Measurements from ENCODE around the gene RPS24.

The RPS24 gene

GRCh38 chr10:78042058-78042751 lies 8.5 kb downstream of the RPS24 start:
- Histone ChIP-seq H3K27ac (ENCODE audit: low read depth, low read length) (no peak overlapping the region), H4K8ac (ENCODE audit: low read depth, low read length) (no peak overlapping the region), H3K27me3 (ENCODE audit: insufficient read depth, low read length, poor library complexity) (no peaks in the 10 kb centered on the region), H3K56ac (ENCODE audit: low read length) (no peak overlapping the region), H3K9ac (ENCODE audit: low read length) (no peak overlapping the region), H3K4me1 (ENCODE audit: control insufficient read depth, low read depth, low read length) (no peaks in the 10 kb centered on the region), H3K18ac (ENCODE audit: low read length) (no peak overlapping the region), H3K4ac (ENCODE audit: low read depth, low read length) (no peak overlapping the region), H2AK5ac (ENCODE audit: low read length) (no peak overlapping the region), H3K23ac (ENCODE audit: low read length) (no peak overlapping the region), H3K4me3 (ENCODE audit: low read length) (no peak overlapping the region), H3K79me2 (ENCODE audit: control insufficient read depth, insufficient read depth, low read length) (peaks cover 25% of the 10 kb centered on the region), H2BK15ac (replicated peaks; ENCODE audit: low read depth) (no peak overlapping the region), H3K4me2 (ENCODE audit: low read length) (no peak overlapping the region), H2BK120ac (ENCODE audit: low read depth, low read length) (no peak overlapping the region), H3K36me3 (ENCODE audit: control insufficient read depth, insufficient read depth, low read length) (peaks cover 33% of the 10 kb centered on the region), H2BK5ac (ENCODE audit: low read length) (no peak overlapping the region), H3K79me1 (ENCODE audit: low read length) (peaks cover 20% of the 10 kb centered on the region), H4K5ac (ENCODE audit: low read length) (no peak overlapping the region)
- WGBS (ENCODE audit: extremely low coverage, insufficient coverage, low lambda C conversion rate): no CpG with 5 or more reads among the region's 2 CpGs
- no peak for DNase-seq

GRCh38 chr10:78042752-78043104 lies 9.1 kb downstream of the RPS24 start:
- no CpG with 5 or more reads among the region's 6 CpGs for WGBS (ENCODE audit: extremely low coverage, insufficient coverage, low lambda C conversion rate)
- Histone ChIP-seq H3K4me2 (ENCODE audit: low read length) (no peak overlapping the region), H3K18ac (ENCODE audit: low read length) (no peak overlapping the region), H3K36me3 (ENCODE audit: control insufficient read depth, insufficient read depth, low read length) (peaks cover 29% of the 10 kb centered on the region), H3K56ac (ENCODE audit: low read length) (no peak overlapping the region), H3K4ac (ENCODE audit: low read depth, low read length) (no peak overlapping the region), H2BK120ac (ENCODE audit: low read depth, low read length) (no peak overlapping the region), H2BK5ac (ENCODE audit: low read length) (no peak overlapping the region), H2BK15ac (replicated peaks; ENCODE audit: low read depth) (no peak overlapping the region), H3K79me2 (ENCODE audit: control insufficient read depth, insufficient read depth, low read length) (peaks cover 21% of the 10 kb centered on the region), H2AK5ac (ENCODE audit: low read length) (no peak overlapping the region), H3K27me3 (ENCODE audit: insufficient read depth, low read length, poor library complexity) (no peaks in the 10 kb centered on the region), H3K4me1 (ENCODE audit: control insufficient read depth, low read depth, low read length) (peaks cover 2% of the 10 kb centered on the region), H3K23ac (ENCODE audit: low read length) (no peak overlapping the region), H4K8ac (ENCODE audit: low read depth, low read length) (no peak overlapping the region), H3K27ac (ENCODE audit: low read depth, low read length) (no peak overlapping the region), H3K9ac (ENCODE audit: low read length) (no peak overlapping the region), H4K5ac (ENCODE audit: low read length) (no peak overlapping the region), H3K4me3 (ENCODE audit: low read length) (no peak overlapping the region), H3K79me1 (ENCODE audit: low read length) (peaks cover 17% of the 10 kb centered on the region)
- no peak for DNase-seq

DNA sequence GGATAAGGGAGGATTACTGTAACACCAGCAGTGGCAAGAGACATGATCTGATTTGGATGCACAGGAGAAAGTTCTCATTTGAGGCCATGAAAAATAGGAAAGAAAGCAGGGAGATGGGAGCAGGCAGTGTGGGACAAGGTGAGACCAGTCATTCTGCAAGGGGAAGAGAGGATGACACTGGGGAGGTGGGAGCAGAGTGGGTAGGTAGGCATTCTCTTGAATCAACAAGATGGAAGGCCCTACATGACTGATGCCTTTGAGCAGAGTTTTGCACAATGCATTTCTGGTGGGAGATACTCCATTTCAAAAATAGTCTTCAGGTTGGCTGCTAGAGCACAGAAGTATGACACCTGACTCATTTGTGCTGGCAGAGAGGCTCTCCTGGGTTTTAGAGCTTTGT lies 10.5 kb downstream of the RPS24 start:
- no peak overlapping the region for H2BK15ac ChIP-seq (replicated peaks; ENCODE audit: low read depth)
- peaks cover 19% of the 10 kb centered on the region for H3K36me3 ChIP-seq (ENCODE audit: control insufficient read depth, insufficient read depth, low read length)
- H3K9ac ChIP-seq (ENCODE audit: low read length): no peak overlapping the region
- H3K27me3 ChIP-seq (ENCODE audit: insufficient read depth, low read length, poor library complexity): no peaks in the 10 kb centered on the region
- no peak overlapping the region for H4K8ac ChIP-seq (ENCODE audit: low read depth, low read length)
- DNase-seq: no peak
- H3K4me1 ChIP-seq (ENCODE audit: control insufficient read depth, low read depth, low read length): peaks cover 2% of the 10 kb centered on the region
- no peak overlapping the region for H3K27ac ChIP-seq (ENCODE audit: low read depth, low read length)
- H2AK5ac ChIP-seq (ENCODE audit: low read length): no peak overlapping the region
- peaks cover 12% of the 10 kb centered on the region for H3K79me1 ChIP-seq (ENCODE audit: low read length)
- H3K4me2 ChIP-seq (ENCODE audit: low read length): no peak overlapping the region
- no peak overlapping the region for H3K18ac ChIP-seq (ENCODE audit: low read length)
- no peak overlapping the region for H2BK5ac ChIP-seq (ENCODE audit: low read length)
- H3K23ac ChIP-seq (ENCODE audit: low read length): no peak overlapping the region
- H3K56ac ChIP-seq (ENCODE audit: low read length): no peak overlapping the region
- no peak overlapping the region for H2BK120ac ChIP-seq (ENCODE audit: low read depth, low read length)
- peaks cover 9% of the 10 kb centered on the region for H3K79me2 ChIP-seq (ENCODE audit: control insufficient read depth, insufficient read depth, low read length)
- H4K5ac ChIP-seq (ENCODE audit: low read length): no peak overlapping the region
- H3K4me3 ChIP-seq (ENCODE audit: low read length): no peak overlapping the region
- H3K4ac ChIP-seq (ENCODE audit: low read depth, low read length): no peak overlapping the region

GRCh38 chr10:78044699-78045098 lies 11.0 kb downstream of the RPS24 start:
- no peak overlapping the region for H3K4me3 ChIP-seq (ENCODE audit: low read length)
- no peak overlapping the region for H2BK120ac ChIP-seq (ENCODE audit: low read depth, low read length)
- no peak overlapping the region for H3K27ac ChIP-seq (ENCODE audit: low read depth, low read length)
- no peaks in the 10 kb centered on the region for H3K27me3 ChIP-seq (ENCODE audit: insufficient read depth, low read length, poor library complexity)
- no peak overlapping the region for H3K23ac ChIP-seq (ENCODE audit: low read length)
- H2BK15ac ChIP-seq (replicated peaks; ENCODE audit: low read depth): no peak overlapping the region
- DNase-seq: no peak
- peaks cover 7% of the 10 kb centered on the region for H3K79me2 ChIP-seq (ENCODE audit: control insufficient read depth, insufficient read depth, low read length)
- no peak overlapping the region for H3K56ac ChIP-seq (ENCODE audit: low read length)
- H3K79me1 ChIP-seq (ENCODE audit: low read length): peaks cover 9% of the 10 kb centered on the region
- H4K5ac ChIP-seq (ENCODE audit: low read length): no peak overlapping the region
- H2BK5ac ChIP-seq (ENCODE audit: low read length): no peak overlapping the region
- no peak overlapping the region for H3K9ac ChIP-seq (ENCODE audit: low read length)
- H4K8ac ChIP-seq (ENCODE audit: low read depth, low read length): no peak overlapping the region
- WGBS (ENCODE audit: extremely low coverage, insufficient coverage, low lambda C conversion rate): no CpG with 5 or more reads among the region's 10 CpGs
- H3K36me3 ChIP-seq (ENCODE audit: control insufficient read depth, insufficient read depth, low read length): peaks cover 16% of the 10 kb centered on the region
- no peak overlapping the region for H3K18ac ChIP-seq (ENCODE audit: low read length)
- no peak overlapping the region for H3K4me2 ChIP-seq (ENCODE audit: low read length)
- peaks cover 2% of the 10 kb centered on the region for H3K4me1 ChIP-seq (ENCODE audit: control insufficient read depth, low read depth, low read length)
- no peak overlapping the region for H3K4ac ChIP-seq (ENCODE audit: low read depth, low read length)
- no peak overlapping the region for H2AK5ac ChIP-seq (ENCODE audit: low read length)

DNA sequence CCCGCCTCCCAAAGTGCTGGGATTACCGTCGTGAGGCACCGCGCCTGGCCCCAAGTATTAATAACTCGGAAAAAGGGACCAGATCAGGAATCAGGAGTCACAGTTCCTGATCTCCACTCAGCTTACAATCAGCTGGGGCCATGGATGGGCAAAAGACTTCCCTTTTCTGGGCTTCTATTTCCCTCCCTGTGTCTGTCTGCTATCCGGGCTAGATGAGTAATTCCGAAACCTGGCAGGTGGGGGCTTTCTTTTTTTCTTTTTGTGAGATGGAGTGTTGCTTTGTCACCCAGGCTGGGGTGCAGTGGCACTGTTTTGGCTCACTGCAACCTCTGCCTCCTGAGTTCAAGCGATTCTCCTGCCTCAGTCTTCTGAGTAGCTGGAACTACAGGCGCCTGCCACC lies 11.6 kb downstream of the RPS24 start:
- H3K36me3 ChIP-seq (ENCODE audit: control insufficient read depth, insufficient read depth, low read length): peaks cover 15% of the 10 kb centered on the region
- no peak overlapping the region for H3K4ac ChIP-seq (ENCODE audit: low read depth, low read length)
- WGBS (ENCODE audit: extremely low coverage, insufficient coverage, low lambda C conversion rate): no CpG with 5 or more reads among the region's 10 CpGs

DNA sequence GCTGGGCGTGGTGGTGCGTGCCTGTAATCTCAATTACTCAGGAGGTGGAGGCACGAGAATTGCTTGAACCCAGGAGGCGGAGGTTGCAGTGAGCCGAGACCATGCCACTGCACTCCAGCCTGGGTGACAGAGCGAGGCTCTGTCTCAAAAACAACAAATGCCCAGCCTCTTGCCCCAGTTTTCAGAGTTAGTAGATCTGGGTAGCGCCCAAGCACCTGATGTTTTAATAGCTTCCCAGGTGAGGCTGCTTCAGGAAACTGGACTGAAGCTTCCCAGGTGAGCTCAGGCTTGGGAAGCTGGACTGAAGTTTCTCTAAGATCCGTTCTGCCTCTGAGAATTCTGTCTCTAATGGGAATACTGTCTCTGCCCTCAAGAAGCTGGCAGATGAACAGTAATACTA lies 12.2 kb downstream of the RPS24 start:
- WGBS (ENCODE audit: extremely low coverage, insufficient coverage, low lambda C conversion rate): no CpG with 5 or more reads among the region's 8 CpGs
- no peak overlapping the region for H3K56ac ChIP-seq (ENCODE audit: low read length)
- no peak overlapping the region for H3K18ac ChIP-seq (ENCODE audit: low read length)
- no peaks in the 10 kb centered on the region for H3K27me3 ChIP-seq (ENCODE audit: insufficient read depth, low read length, poor library complexity)
- no peak overlapping the region for H4K5ac ChIP-seq (ENCODE audit: low read length)
- no peak overlapping the region for H3K4me3 ChIP-seq (ENCODE audit: low read length)
- no peak overlapping the region for H3K4me2 ChIP-seq (ENCODE audit: low read length)
- H3K79me2 ChIP-seq (ENCODE audit: control insufficient read depth, insufficient read depth, low read length): peaks cover 6% of the 10 kb centered on the region
- H2BK15ac ChIP-seq (replicated peaks; ENCODE audit: low read depth): no peak overlapping the region
- no peak overlapping the region for H2BK120ac ChIP-seq (ENCODE audit: low read depth, low read length)
- peaks cover 2% of the 10 kb centered on the region for H3K4me1 ChIP-seq (ENCODE audit: control insufficient read depth, low read depth, low read length)
- H3K4ac ChIP-seq (ENCODE audit: low read depth, low read length): no peak overlapping the region
- peaks cover 15% of the 10 kb centered on the region for H3K36me3 ChIP-seq (ENCODE audit: control insufficient read depth, insufficient read depth, low read length)
- no peak overlapping the region for H3K27ac ChIP-seq (ENCODE audit: low read depth, low read length)
- no peak overlapping the region for H3K9ac ChIP-seq (ENCODE audit: low read length)
- H4K8ac ChIP-seq (ENCODE audit: low read depth, low read length): no peak overlapping the region
- no peak for DNase-seq
- H2AK5ac ChIP-seq (ENCODE audit: low read length): no peak overlapping the region
- peaks cover 8% of the 10 kb centered on the region for H3K79me1 ChIP-seq (ENCODE audit: low read length)
- H3K23ac ChIP-seq (ENCODE audit: low read length): no peak overlapping the region
- H2BK5ac ChIP-seq (ENCODE audit: low read length): no peak overlapping the region

More for the DNA sequence above, 11.6 kb downstream of the RPS24 start:
- H3K27ac ChIP-seq (ENCODE audit: low read depth, low read length): no peak overlapping the region
- H2BK15ac ChIP-seq (replicated peaks; ENCODE audit: low read depth): no peak overlapping the region
- no peak overlapping the region for H2AK5ac ChIP-seq (ENCODE audit: low read length)
- H3K4me2 ChIP-seq (ENCODE audit: low read length): no peak overlapping the region
- no peak overlapping the region for H3K18ac ChIP-seq (ENCODE audit: low read length)
- no peak overlapping the region for H3K23ac ChIP-seq (ENCODE audit: low read length)
- H4K5ac ChIP-seq (ENCODE audit: low read length): no peak overlapping the region
- H2BK5ac ChIP-seq (ENCODE audit: low read length): no peak overlapping the region
- peak; percentile 54 for DNase-seq
- no peak overlapping the region for H3K56ac ChIP-seq (ENCODE audit: low read length)
- H3K4me1 ChIP-seq (ENCODE audit: control insufficient read depth, low read depth, low read length): peaks cover 2% of the 10 kb centered on the region
- H3K4me3 ChIP-seq (ENCODE audit: low read length): no peak overlapping the region
- peaks cover 8% of the 10 kb centered on the region for H3K79me1 ChIP-seq (ENCODE audit: low read length)
- no peak overlapping the region for H2BK120ac ChIP-seq (ENCODE audit: low read depth, low read length)
- H4K8ac ChIP-seq (ENCODE audit: low read depth, low read length): no peak overlapping the region
- H3K9ac ChIP-seq (ENCODE audit: low read length): no peak overlapping the region
- H3K27me3 ChIP-seq (ENCODE audit: insufficient read depth, low read length, poor library complexity): no peaks in the 10 kb centered on the region
- H3K79me2 ChIP-seq (ENCODE audit: control insufficient read depth, insufficient read depth, low read length): peaks cover 6% of the 10 kb centered on the region
